CD14-positive monocyte (primary cell): ENCODE data around the gene SLC6A7. TPM values are rescaled to one million over a fixed set of nuclear protein-coding genes. Genes with fewer than 3 reads are reported as not detected.

Source experiments
- DNase-seq, 3 donors: peaks; one replicate each; pipeline ENCODE4 v3.0.0-alpha.2; 2011 to 2022
- H2AFZ ChIP-seq: 2 replicates; pipeline ENCODE4 v1.6.0; 2012; ENCODE audit warnings: mild to moderate bottlenecking, low read depth, low read length, inconsistent platforms; ENCODE audit not compliant: insufficient read depth, poor library complexity, severe bottlenecking
- H3K27ac ChIP-seq, 2 donors: 1 replicate in 1 of 2; 2 replicates in 1 of 2; pipeline ENCODE4 v1.5.1; 2012 to 2013; ENCODE audit warnings: low read length in 2 of 2, control low read depth in 1 of 2, inconsistent platforms in 1 of 2, low read depth in 1 of 2, mild to moderate bottlenecking in 1 of 2
- H3K27me3 ChIP-seq, 2 donors: one replicate each; pipeline versions ENCODE4 v1.6.0 to v1.6.1; 2011 to 2013; ENCODE audit warnings: low read length in 2 of 2; ENCODE audit not compliant: control insufficient read depth in 2 of 2, insufficient read depth in 2 of 2
- H3K36me3 ChIP-seq, 2 donors: replicated peaks in 1 of 2; 1 replicate in 1 of 2; 2 replicates in 1 of 2; pipeline versions ENCODE4 v1.5.1 to v1.6.1; 2012 to 2013; ENCODE audit warnings: low read length in 2 of 2, control low read depth in 1 of 2, inconsistent platforms in 1 of 2, mild to moderate bottlenecking in 1 of 2; ENCODE audit not compliant: insufficient read depth in 2 of 2, control insufficient read depth in 1 of 2
- H3K4me1 ChIP-seq, 2 donors: 1 replicate in 1 of 2; 2 replicates in 1 of 2; pipeline versions ENCODE4 v1.5.1 to v1.6.1; 2012 to 2013; ENCODE audit warnings: low read length in 2 of 2, control low read depth in 1 of 2, inconsistent platforms in 1 of 2, mild to moderate bottlenecking in 1 of 2, moderate library complexity in 1 of 2; ENCODE audit not compliant: insufficient read depth in 2 of 2, control insufficient read depth in 1 of 2
- H3K4me2 ChIP-seq: replicated peaks from 2 replicates; pipeline ENCODE3; 2012; ENCODE audit warnings: low read length, moderate library complexity, mild to moderate bottlenecking; ENCODE audit not compliant: poor library complexity, severe bottlenecking; ENCODE audit errors: extremely low read depth
- H3K4me3 ChIP-seq, 3 experiments: fragments of 200-600 bp in 1 of 3; sonication (generic) in 1 of 3; replicated peaks in 1 of 3; 1 replicate in 2 of 3; 2 replicates in 1 of 3; pipeline ENCODE4 v1.5.1; 2011 to 2013; ENCODE audit warnings: low read length in 3 of 3, mild to moderate bottlenecking in 3 of 3, control low read depth in 2 of 3, low read depth in 2 of 3, inconsistent platforms in 1 of 3, moderate library complexity in 1 of 3
- H3K79me2 ChIP-seq: 2 replicates; pipeline ENCODE4 v1.6.0; 2012; ENCODE audit warnings: mild to moderate bottlenecking, control low read depth, inconsistent platforms, low read length, moderate library complexity; ENCODE audit not compliant: insufficient read depth
- H3K9ac ChIP-seq: 2 replicates; pipeline ENCODE4 v1.6.0; 2017; ENCODE audit warnings: low read length, mild to moderate bottlenecking; ENCODE audit not compliant: insufficient read depth, poor library complexity, severe bottlenecking
- H3K9me3 ChIP-seq, 2 donors: replicated peaks in 1 of 2; 1 replicate in 1 of 2; 2 replicates in 1 of 2; pipeline versions ENCODE4 v1.5.1 to v1.6.1; 2012 to 2013; ENCODE audit warnings: low read length in 2 of 2, control low read depth in 1 of 2; ENCODE audit not compliant: control insufficient read depth in 1 of 2, insufficient read depth in 1 of 2
- H4K20me1 ChIP-seq: 2 replicates; pipeline ENCODE4 v1.6.0; 2012; ENCODE audit warnings: mild to moderate bottlenecking, low read length, control low read depth, moderate library complexity; ENCODE audit not compliant: insufficient read depth
- H3K27ac Mint-ChIP-seq, 7 donors: one replicate each; pipeline ENCODE4 v1.8.0; 2020; ENCODE audit warnings: mild to moderate bottlenecking in 7 of 7, mixed read lengths in 7 of 7, moderate library complexity in 6 of 7, inconsistent platforms in 2 of 7
- H3K27me3 Mint-ChIP-seq, 3 donors: one replicate each; pipeline ENCODE4 v1.8.0; 2021 to 2022; ENCODE audit warnings: low read depth in 3 of 3, mild to moderate bottlenecking in 3 of 3, mixed read lengths in 3 of 3, moderate library complexity in 3 of 3, inconsistent platforms in 1 of 3
- H3K36me3 Mint-ChIP-seq, 2 donors: one replicate each; pipeline ENCODE4 v1.8.0; 2020; ENCODE audit warnings: mixed read lengths in 2 of 2, inconsistent platforms in 1 of 2, mild to moderate bottlenecking in 1 of 2
- H3K4me1 Mint-ChIP-seq: one replicate; pipeline ENCODE4 v1.8.0; 2020; ENCODE audit warnings: mild to moderate bottlenecking, mixed read lengths
- H3K4me3 Mint-ChIP-seq, 2 donors: one replicate each; pipeline ENCODE4 v1.8.0; 2020; ENCODE audit warnings: mild to moderate bottlenecking in 2 of 2, mixed read lengths in 2 of 2, moderate library complexity in 1 of 2
- H3K9me3 Mint-ChIP-seq, 7 donors: one replicate each; pipeline ENCODE4 v1.8.0; 2020 to 2022; ENCODE audit warnings: mixed read lengths in 7 of 7, mild to moderate bottlenecking in 6 of 7, moderate library complexity in 6 of 7, inconsistent platforms in 2 of 7
- WGBS: methylation state at CpG from one replicate; pipeline ENCODE4 v1.1.5; 2013; ENCODE audit warnings: missing lambda C conversion rate; ENCODE audit not compliant: insufficient coverage; 5-methylcytosine and 5-hydroxymethylcytosine counted together
- intact Hi-C, 2 donors: fragments of 100-400 bp; cut with micrococcal nuclease; formaldehyde crosslinking; loops; one replicate each; pipeline versions ENCODE4 v1.15.0 to v1.15.1; 2023
- polyA plus RNA-seq, 3 donors: library from polyadenylated mRNA; depleted of rRNA in 1 of 3; unstranded in 2 of 3; stranded (reverse) in 1 of 3; fragments of 300-500 nt in 2 of 3; fragments of >200 nt in 1 of 3; fragmentation: Illumina TruSeq in 2 of 3; gene quantifications; 1 replicate in 2 of 3; 2 replicates in 1 of 3; pipeline ENCODE4 v1.2.3, GENCODE V29; 2012 to 2021
- TF ChIP-seq, protein P1 (sequence below): fragments of 200-600 bp; IDR thresholded peaks from one replicate; pipeline ENCODE4 v1.8.0; 2022; ENCODE audit warnings: antibody characterized with exemption, mild to moderate bottlenecking

Gene SLC6A7
- polyA plus RNA-seq, 3 donors: 0.07 TPM; not detected in 2

DNA sequence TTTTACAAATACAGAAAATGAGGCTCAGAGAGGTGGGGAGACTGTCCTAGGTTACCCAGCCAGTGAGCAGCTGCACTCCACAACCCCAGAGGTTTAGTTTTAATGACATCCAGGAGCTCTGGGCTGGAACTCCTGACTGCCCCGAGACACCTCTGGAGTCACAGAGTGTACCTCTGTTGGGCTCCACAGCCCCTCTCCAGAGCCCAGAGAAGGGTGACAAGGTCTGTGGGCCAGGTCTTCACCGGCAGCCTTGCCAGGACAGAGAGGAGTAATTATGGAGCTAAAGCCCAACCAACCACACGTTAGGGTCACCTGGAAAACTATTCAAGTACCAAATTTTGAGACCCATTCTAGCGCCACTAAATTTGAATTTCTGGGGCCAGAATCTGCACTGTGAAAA lies 12.1 kb upstream of the SLC6A7 start:
- no peak overlapping the region for H3K27ac Mint-ChIP-seq
- no peaks in the 10 kb centered on the region for H3K79me2 ChIP-seq
- TF ChIP-seq, protein P1, sequence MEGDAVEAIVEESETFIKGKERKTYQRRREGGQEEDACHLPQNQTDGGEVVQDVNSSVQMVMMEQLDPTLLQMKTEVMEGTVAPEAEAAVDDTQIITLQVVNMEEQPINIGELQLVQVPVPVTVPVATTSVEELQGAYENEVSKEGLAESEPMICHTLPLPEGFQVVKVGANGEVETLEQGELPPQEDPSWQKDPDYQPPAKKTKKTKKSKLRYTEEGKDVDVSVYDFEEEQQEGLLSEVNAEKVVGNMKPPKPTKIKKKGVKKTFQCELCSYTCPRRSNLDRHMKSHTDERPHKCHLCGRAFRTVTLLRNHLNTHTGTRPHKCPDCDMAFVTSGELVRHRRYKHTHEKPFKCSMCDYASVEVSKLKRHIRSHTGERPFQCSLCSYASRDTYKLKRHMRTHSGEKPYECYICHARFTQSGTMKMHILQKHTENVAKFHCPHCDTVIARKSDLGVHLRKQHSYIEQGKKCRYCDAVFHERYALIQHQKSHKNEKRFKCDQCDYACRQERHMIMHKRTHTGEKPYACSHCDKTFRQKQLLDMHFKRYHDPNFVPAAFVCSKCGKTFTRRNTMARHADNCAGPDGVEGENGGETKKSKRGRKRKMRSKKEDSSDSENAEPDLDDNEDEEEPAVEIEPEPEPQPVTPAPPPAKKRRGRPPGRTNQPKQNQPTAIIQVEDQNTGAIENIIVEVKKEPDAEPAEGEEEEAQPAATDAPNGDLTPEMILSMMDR: no peak
- H2AFZ ChIP-seq: no peak overlapping the region
- H3K9ac ChIP-seq: no peak overlapping the region
- H3K36me3 Mint-ChIP-seq: no peaks in the 10 kb centered on the region
- DNase-seq: no peak
- peaks cover 6 to 9% (median 8%) of the 10 kb centered on the region in 3 donors for H3K27me3 Mint-ChIP-seq
- H3K9me3 Mint-ChIP-seq: peaks cover 0 to 2% (median 0%) of the 10 kb centered on the region in 7 donors
- H3K4me1 Mint-ChIP-seq: peaks cover 14% of the 10 kb centered on the region
- no peaks in the 10 kb centered on the region for H3K27me3 ChIP-seq
- H3K36me3 ChIP-seq: no peaks in the 10 kb centered on the region
- H3K9me3 ChIP-seq: no peaks in the 10 kb centered on the region
- peaks cover 12 to 13% of the 10 kb centered on the region in 2 donors for H3K4me1 ChIP-seq
- intact Hi-C loops: no loop called here
- WGBS: 100% methylated on average over 2 of the region's 4 CpGs
- no peak overlapping the region for H3K4me2 ChIP-seq
- no peak overlapping the region for H3K4me3 ChIP-seq
- H3K27ac ChIP-seq: no peak overlapping the region
- H3K4me3 Mint-ChIP-seq: no peak overlapping the region
- H4K20me1 ChIP-seq: no peaks in the 10 kb centered on the region

DNA sequence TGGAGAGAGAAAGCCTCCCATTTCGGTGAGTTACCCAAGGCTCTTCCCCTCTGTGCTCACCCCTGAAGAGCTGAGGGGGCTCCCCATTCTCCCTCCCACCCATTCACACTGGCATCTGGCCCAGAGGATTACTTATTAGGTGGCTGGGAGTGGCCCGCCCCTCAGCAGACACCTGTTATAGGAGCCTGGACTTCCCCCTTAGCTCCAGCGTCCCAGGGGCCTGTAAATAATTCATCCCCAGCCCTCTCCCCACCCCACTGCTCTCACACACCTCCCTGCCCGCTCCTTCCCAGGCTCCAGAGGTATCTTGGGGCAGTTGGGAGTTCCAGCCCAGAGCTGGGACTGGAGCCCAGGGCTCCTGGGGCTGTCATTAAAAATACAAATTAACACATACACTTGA lies 11.6 kb upstream of the SLC6A7 start:
- Mint-ChIP-seq H3K27ac (no peak overlapping the region), H3K9me3 (peaks cover 0 to 2% (median 0%) of the 10 kb centered on the region in 7 donors), H3K4me1 (peaks cover 14% of the 10 kb centered on the region), H3K4me3 (no peak overlapping the region), H3K27me3 (peaks cover 6 to 8% (median 7%) of the 10 kb centered on the region in 3 donors), H3K36me3 (no peaks in the 10 kb centered on the region)
- no peak for DNase-seq
- TF ChIP-seq, protein P1: no peak
- H3K27me3 ChIP-seq: no peaks in the 10 kb centered on the region
- H3K79me2 ChIP-seq: no peaks in the 10 kb centered on the region
- intact Hi-C loops: no loop called here
- peaks cover 12 to 13% of the 10 kb centered on the region in 2 donors for H3K4me1 ChIP-seq
- H3K27ac ChIP-seq: no peak overlapping the region
- H3K4me3 ChIP-seq: no peak overlapping the region
- no peaks in the 10 kb centered on the region for H3K9me3 ChIP-seq
- H3K9ac ChIP-seq: no peak overlapping the region
- WGBS: 89% methylated on average over 1 of the region's 4 CpGs
- H3K4me2 ChIP-seq: no peak overlapping the region
- H3K36me3 ChIP-seq: no peaks in the 10 kb centered on the region
- no peaks in the 10 kb centered on the region for H4K20me1 ChIP-seq
- no peak overlapping the region for H2AFZ ChIP-seq
